SU-DHL-6 (cell line): ENCODE results near the gene MEF2C.

Experiments used
- EZH2phosphoT487 ChIP-seq: fragments of 200-600 bp; sonication (generic), shearing (Covaris generic); conservative IDR thresholded peaks from 2 replicates; pipeline ENCODE4 v1.6.1; 2018; ENCODE audit warnings: mild to moderate bottlenecking, antibody characterized with exemption, low read length, moderate library complexity, mixed read lengths
- TF ChIP-seq, protein P1 (sequence below): fragments of 200-600 bp; sonication (generic); IDR thresholded peaks from one replicate; pipeline ENCODE4 v1.5.1; 2017; ENCODE audit warnings: antibody characterized with exemption, mild to moderate bottlenecking, low read length, moderate library complexity; ENCODE audit not compliant: insufficient read depth, poor library complexity, severe bottlenecking

DNA sequence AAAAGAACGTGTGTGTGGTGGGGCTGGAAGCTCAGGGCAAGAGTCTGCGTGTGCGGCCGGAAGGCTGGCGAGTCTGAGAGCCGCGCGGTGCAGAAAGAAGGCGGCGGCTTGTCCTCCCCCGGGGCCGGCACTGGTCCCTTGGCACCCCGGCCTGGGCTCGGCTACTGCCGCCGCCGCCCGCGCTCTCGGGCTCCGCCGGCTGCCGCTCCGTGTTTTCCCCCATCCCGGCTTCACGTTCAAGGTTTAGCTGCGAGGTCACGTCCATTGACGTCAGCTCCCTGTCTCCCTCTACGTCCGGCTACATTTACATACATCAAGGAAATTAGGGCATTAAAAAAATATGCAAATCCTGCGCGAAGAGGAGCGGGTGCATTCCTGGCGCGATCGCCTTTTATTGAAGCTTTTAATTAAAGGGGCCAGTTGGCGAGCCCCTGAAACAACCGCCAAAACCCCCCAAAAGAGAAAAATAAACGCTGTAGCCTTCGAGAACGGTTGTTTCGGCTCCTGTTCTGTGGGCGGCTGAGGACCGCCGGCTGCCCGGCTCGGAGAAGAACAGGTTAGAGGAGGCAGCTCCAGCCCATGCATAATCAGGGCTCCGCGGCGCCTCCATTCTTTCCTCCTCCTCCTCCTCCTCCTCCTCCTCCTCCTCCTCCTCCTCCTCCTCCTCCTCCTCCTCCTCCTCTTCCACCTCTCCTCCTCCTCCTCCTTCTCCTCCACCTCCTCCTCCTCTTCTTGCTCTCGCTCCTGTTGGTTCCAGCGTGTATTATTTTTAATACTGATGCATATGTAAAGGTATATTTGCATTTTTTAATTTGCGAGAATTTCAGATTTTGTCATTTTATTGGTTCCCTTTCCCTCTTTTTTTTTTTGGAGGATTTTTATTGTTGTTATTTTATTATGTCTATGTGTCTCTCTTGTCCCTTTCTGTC, 207.0 kb downstream of the MEF2C start:
- TF ChIP-seq, protein P1, sequence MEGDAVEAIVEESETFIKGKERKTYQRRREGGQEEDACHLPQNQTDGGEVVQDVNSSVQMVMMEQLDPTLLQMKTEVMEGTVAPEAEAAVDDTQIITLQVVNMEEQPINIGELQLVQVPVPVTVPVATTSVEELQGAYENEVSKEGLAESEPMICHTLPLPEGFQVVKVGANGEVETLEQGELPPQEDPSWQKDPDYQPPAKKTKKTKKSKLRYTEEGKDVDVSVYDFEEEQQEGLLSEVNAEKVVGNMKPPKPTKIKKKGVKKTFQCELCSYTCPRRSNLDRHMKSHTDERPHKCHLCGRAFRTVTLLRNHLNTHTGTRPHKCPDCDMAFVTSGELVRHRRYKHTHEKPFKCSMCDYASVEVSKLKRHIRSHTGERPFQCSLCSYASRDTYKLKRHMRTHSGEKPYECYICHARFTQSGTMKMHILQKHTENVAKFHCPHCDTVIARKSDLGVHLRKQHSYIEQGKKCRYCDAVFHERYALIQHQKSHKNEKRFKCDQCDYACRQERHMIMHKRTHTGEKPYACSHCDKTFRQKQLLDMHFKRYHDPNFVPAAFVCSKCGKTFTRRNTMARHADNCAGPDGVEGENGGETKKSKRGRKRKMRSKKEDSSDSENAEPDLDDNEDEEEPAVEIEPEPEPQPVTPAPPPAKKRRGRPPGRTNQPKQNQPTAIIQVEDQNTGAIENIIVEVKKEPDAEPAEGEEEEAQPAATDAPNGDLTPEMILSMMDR, result no peak
- TF ChIP-seq EZH2phosphoT487, result no peak
